HepG2 (cell line): ENCODE data around the gene NCKAP5L. TPM values are rescaled to one million over a fixed set of nuclear protein-coding genes. Genes with fewer than 3 reads are reported as not detected.

Experiments
- DR1 ChIP-seq: sonication (generic); formaldehyde crosslinking; IDR thresholded peaks from 2 replicates; pipeline ENCODE4 v1.8.0; 2021; ENCODE audit warnings: mild to moderate bottlenecking, missing genetic modification reagents, inconsistent platforms
- FIP1L1 ChIP-seq: fragments of 200-400 bp; formaldehyde crosslinking; IDR thresholded peaks from 2 replicates; pipeline ENCODE4 v1.6.1; 2018; ENCODE audit warnings: low read depth, mild to moderate bottlenecking, low read length, moderate library complexity, borderline replicate concordance; ENCODE audit not compliant: insufficient read depth
- FOXP1 ChIP-seq, 2 experiments: fragments of 450-650 bp in 1 of 2; IDR thresholded peaks; 2 replicates each; pipeline ENCODE4 v1.6.1; 2017 to 2018; ENCODE audit warnings: antibody characterized with exemption in 1 of 2
- KDM5B ChIP-seq: sonication (generic); formaldehyde crosslinking; IDR thresholded peaks from 2 replicates; pipeline ENCODE4 v1.4.0; 2020; ENCODE audit warnings: missing genetic modification reagents, mild to moderate bottlenecking, borderline replicate concordance
- MEF2D ChIP-seq: sonication (generic); formaldehyde crosslinking; IDR thresholded peaks from 2 replicates; pipeline ENCODE4 v1.5.1; 2020; ENCODE audit warnings: mild to moderate bottlenecking, missing genetic modification reagents
- SP1 ChIP-seq, 2 experiments: fragments of 450-650 bp in 1 of 2; sonication (generic) in 1 of 2; formaldehyde crosslinking in 1 of 2; IDR thresholded peaks; 2 replicates each; pipeline versions ENCODE4 v1.4.0 to v1.6.1; 2016 to 2020; ENCODE audit warnings: missing genetic modification reagents in 1 of 2
- TSC22D2 ChIP-seq: sonication (generic); formaldehyde crosslinking; IDR thresholded peaks from 2 replicates; pipeline ENCODE4 v1.5.1; 2020; ENCODE audit warnings: missing genetic modification reagents, mild to moderate bottlenecking, borderline replicate concordance
- ZBTB7A ChIP-seq: sonication (generic); formaldehyde crosslinking; IDR thresholded peaks from 2 replicates; pipeline ENCODE4 v1.8.0; 2022; ENCODE audit warnings: mild to moderate bottlenecking, missing genetic modification reagents
- ZNF484 ChIP-seq: sonication (generic); formaldehyde crosslinking; IDR thresholded peaks from 2 replicates; pipeline ENCODE4 v1.5.1; 2020; ENCODE audit warnings: mild to moderate bottlenecking, low read depth, missing genetic modification reagents, borderline replicate concordance
- ZNF557 ChIP-seq: sonication (generic); formaldehyde crosslinking; IDR thresholded peaks from 2 replicates; pipeline ENCODE4 v1.4.0; 2020; ENCODE audit warnings: missing genetic modification reagents
- ZNF562 ChIP-seq: sonication (generic); formaldehyde crosslinking; IDR thresholded peaks from 2 replicates; pipeline ENCODE4 v1.8.0; 2022; ENCODE audit warnings: missing genetic modification reagents, borderline replicate concordance
- ZNF564 ChIP-seq: sonication (generic); formaldehyde crosslinking; IDR thresholded peaks from 2 replicates; pipeline ENCODE4 v1.8.1; 2023; ENCODE audit warnings: mild to moderate bottlenecking, missing genetic modification reagents
- ZNF710 ChIP-seq: sonication (generic); formaldehyde crosslinking; IDR thresholded peaks from 2 replicates; pipeline ENCODE4 v1.5.0; 2020; ENCODE audit warnings: mild to moderate bottlenecking, missing genetic modification reagents, borderline replicate concordance
- polyA plus RNA-seq, 8 experiments: library from polyadenylated mRNA; depleted of rRNA in 3 of 8; stranded (reverse) in 7 of 8; unstranded in 1 of 8; fragments of >200 nt; fragmentation: Illumina TruSeq in 4 of 8; extraction: Trizol in 4 of 8; gene quantifications; 2 replicates each; pipeline versions ENCODE4 v1.2.1 to v1.2.3, GENCODE V29; 2011 to 2016; ENCODE audit warnings: low read depth in 4 of 8, missing spikeins in 1 of 8, mixed read lengths in 1 of 8; ENCODE audit not compliant: insufficient read depth in 1 of 8
- total RNA-seq, 5 experiments: library from RNA; depleted of rRNA; stranded (reverse); fragments of >200 nt; fragmentation: Illumina TruSeq; extraction: Trizol; gene quantifications; 2 replicates each; pipeline ENCODE4 v1.2.3, GENCODE V29; 2016; ENCODE audit warnings: low read depth in 1 of 5
- TF ChIP-seq, protein P1 (sequence below): IDR thresholded peaks from 2 replicates; pipeline ENCODE4 v1.6.1; 2016; ENCODE audit warnings: mild to moderate bottlenecking
- TF ChIP-seq, protein P2 (sequence below): sonication (generic); formaldehyde crosslinking; IDR thresholded peaks from 2 replicates; pipeline ENCODE4 v1.8.0; 2022; ENCODE audit warnings: missing genetic modification reagents, low read depth, mild to moderate bottlenecking, borderline replicate concordance
- TF ChIP-seq, protein P3 (sequence below): sonication (generic); formaldehyde crosslinking; IDR thresholded peaks from 2 replicates; pipeline ENCODE4 v1.5.1; 2020; ENCODE audit warnings: mild to moderate bottlenecking, missing genetic modification reagents, moderate library complexity

The NCKAP5L gene
- total and polyA plus RNA-seq, 2 of the 13 experiments (the other 11 are each of a cell fraction or from before 2014, with no cell fraction given): 4.1 to 9.0 TPM

DNA sequence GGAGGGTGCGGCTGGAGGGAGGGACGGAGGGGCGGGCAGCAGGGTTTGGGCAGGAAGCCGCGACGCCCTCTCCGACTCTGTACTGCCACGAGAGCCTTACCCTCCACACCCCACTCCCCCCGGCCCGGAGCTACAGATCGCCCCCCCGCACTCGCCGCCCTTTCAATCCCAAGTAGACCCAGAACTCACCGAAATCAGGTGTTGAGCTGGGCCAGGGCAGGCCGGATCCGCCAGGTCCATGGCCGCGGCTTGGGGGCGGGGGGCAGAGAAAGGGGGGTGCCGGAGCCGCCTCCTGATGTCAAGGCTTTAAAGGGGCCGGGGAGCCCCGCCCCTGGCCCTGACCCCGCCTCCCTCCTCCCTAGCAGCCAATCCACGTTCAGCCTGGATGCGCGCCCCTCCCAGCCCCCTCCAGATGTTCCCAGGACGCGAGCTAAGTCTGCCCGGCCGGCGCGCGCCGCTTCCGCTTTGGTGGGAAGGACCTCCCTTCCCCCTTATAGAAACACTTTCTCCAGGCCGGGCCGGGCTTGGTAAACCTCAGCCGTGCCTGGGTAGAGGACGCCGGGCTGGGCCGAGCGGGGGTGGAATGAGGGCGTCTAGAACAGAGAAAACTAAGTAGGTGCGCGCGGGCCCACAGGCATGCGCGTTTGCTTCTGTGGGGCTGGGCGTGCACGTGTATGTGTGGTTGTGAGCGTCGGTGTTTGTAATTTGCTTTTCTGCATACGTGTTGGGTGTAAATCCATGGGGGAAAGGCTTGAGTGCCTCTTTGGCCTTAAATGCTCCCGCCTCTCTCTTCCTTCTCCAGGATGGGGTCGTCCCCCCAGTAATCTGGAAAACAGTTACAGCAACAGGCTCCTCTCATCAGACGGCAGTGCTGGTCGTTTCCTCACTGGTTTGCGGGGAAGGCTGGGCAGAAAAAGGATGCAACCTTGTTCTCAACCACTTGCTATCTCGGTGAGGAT, at the start of gene NCKAP5L (continued):
- TF ChIP-seq FIP1L1 (0 out of 2 replicates have a peak, but pooled peaks have one; percentile 80), ZNF484 (CRISPR knock-in tag) (no peak), ZNF710 (CRISPR knock-in tag) (0 out of 2 replicates have a peak, but pooled peaks have one; percentile 9), SP1 (IDR thresholded peaks at IDR 0.05) (no peak), SP1 (CRISPR knock-in tag; IDR thresholded peaks at IDR 0.05) (peak; percentile 42; the same call in 1 of the 2 replicates), FOXP1 (IDR thresholded peaks at IDR 0.05) (no peak), FOXP1 (CRISPR knock-in tag; IDR thresholded peaks at IDR 0.05) (no peak), ZNF564 (0 out of 2 replicates have a peak, but pooled peaks have one; percentile 38), ZBTB7A (CRISPR knock-in tag) (no peak), ZNF562 (CRISPR knock-in tag) (no peak), DR1 (CRISPR knock-in tag) (peak; percentile 69; the same call in 1 of the 2 replicates), MEF2D (CRISPR knock-in tag) (peak; percentile 56; the same call in 1 of the 2 replicates), ZNF557 (CRISPR knock-in tag) (no peak), KDM5B (CRISPR knock-in tag) (peak; percentile 46; the same call in 1 of the 2 replicates), TSC22D2 (no peak)
- TF ChIP-seq, protein P1, sequence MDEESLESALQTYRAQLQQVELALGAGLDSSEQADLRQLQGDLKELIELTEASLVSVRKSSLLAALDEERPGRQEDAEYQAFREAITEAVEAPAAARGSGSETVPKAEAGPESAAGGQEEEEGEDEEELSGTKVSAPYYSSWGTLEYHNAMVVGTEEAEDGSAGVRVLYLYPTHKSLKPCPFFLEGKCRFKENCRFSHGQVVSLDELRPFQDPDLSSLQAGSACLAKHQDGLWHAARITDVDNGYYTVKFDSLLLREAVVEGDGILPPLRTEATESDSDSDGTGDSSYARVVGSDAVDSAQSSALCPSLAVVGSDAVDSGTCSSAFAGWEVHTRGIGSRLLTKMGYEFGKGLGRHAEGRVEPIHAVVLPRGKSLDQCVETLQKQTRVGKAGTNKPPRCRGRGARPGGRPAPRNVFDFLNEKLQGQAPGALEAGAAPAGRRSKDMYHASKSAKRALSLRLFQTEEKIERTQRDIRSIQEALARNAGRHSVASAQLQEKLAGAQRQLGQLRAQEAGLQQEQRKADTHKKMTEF: no peak; the same call in 1 of the 2 replicates
- TF ChIP-seq, protein P2, sequence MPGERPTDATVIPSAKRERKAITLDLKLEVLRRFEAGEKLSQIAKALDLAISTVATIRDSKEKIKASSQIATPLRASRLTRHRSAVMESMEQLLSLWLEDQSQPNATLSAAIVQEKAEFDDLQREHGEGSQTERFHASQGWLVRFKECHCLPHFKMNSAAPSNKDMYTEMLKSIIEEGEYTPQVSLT: no peak
- TF ChIP-seq, protein P3, sequence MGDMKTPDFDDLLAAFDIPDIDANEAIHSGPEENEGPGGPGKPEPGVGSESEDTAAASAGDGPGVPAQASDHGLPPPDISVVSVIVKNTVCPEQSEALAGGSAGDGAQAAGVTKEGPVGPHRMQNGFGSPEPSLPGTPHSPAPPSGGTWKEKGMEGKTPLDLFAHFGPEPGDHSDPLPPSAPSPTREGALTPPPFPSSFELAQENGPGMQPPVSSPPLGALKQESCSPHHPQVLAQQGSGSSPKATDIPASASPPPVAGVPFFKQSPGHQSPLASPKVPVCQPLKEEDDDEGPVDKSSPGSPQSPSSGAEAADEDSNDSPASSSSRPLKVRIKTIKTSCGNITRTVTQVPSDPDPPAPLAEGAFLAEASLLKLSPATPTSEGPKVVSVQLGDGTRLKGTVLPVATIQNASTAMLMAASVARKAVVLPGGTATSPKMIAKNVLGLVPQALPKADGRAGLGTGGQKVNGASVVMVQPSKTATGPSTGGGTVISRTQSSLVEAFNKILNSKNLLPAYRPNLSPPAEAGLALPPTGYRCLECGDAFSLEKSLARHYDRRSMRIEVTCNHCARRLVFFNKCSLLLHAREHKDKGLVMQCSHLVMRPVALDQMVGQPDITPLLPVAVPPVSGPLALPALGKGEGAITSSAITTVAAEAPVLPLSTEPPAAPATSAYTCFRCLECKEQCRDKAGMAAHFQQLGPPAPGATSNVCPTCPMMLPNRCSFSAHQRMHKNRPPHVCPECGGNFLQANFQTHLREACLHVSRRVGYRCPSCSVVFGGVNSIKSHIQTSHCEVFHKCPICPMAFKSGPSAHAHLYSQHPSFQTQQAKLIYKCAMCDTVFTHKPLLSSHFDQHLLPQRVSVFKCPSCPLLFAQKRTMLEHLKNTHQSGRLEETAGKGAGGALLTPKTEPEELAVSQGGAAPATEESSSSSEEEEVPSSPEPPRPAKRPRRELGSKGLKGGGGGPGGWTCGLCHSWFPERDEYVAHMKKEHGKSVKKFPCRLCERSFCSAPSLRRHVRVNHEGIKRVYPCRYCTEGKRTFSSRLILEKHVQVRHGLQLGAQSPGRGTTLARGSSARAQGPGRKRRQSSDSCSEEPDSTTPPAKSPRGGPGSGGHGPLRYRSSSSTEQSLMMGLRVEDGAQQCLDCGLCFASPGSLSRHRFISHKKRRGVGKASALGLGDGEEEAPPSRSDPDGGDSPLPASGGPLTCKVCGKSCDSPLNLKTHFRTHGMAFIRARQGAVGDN (CRISPR knock-in tag): peak; percentile 79
